Astrocyte of the cerebellum (primary cell): ENCODE measurements around the gene PTGES3L.

Source experiments
- DNase-seq: peaks from one replicate; pipeline ENCODE4 v3.0.0-alpha.2; 2011; ENCODE audit warnings: low read depth
- H3K4me3 ChIP-seq: 2 replicates; pipeline ENCODE4 v1.5.1; 2011; ENCODE audit warnings: mild to moderate bottlenecking, low read depth, low read length, moderate library complexity
- CTCF ChIP-seq: IDR thresholded peaks from 2 replicates; pipeline ENCODE4 v1.5.1; 2012; ENCODE audit warnings: low read length, low read depth, moderate library complexity, mild to moderate bottlenecking; ENCODE audit errors: missing control alignments
- in situ Hi-C: cut with HindIII; loops from 2 replicates; pipeline ENCODE4 v1.10.0; 2017; ENCODE audit warnings: low sequenced_read_pairs

PTGES3L gene

DNA sequence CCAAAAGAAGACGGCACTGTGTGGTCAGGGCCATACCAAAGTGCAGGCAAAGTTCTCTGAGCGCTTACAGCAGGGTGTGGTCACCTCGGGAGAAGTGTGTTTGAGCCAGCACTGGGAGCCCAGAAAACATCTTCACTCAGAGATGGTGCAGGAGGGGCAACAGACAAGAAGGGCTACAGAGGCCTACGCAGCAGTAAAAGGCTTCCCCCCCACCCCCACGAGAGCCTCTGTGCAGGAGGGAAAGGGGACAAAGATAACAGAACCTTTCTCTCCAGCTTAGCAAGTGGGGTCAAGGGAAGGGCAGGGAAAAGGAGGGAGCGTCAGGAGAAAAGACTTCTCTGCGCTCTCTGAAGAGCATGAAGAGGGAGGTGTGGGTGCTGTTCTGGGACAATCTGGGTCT lies 39.5 kb upstream of the PTGES3L start:
- no peak for TF ChIP-seq CTCF
- in situ Hi-C loops = loop anchor here (5.0 kb wide), 1 partner anchor 42 kb away; no protein-coding TSS in a partner anchor
- H3K4me3 ChIP-seq = no peak overlapping the region
- no peak for DNase-seq

GRCh38 chr17:43018932-43019331 lies 39.1 kb upstream of the PTGES3L start:
- in situ Hi-C loops = loop anchor here (5.0 kb wide), 1 partner anchor 42 kb away; no protein-coding TSS in a partner anchor
- no peak for DNase-seq
- H3K4me3 ChIP-seq = no peak overlapping the region
- TF ChIP-seq CTCF = no peak

DNA sequence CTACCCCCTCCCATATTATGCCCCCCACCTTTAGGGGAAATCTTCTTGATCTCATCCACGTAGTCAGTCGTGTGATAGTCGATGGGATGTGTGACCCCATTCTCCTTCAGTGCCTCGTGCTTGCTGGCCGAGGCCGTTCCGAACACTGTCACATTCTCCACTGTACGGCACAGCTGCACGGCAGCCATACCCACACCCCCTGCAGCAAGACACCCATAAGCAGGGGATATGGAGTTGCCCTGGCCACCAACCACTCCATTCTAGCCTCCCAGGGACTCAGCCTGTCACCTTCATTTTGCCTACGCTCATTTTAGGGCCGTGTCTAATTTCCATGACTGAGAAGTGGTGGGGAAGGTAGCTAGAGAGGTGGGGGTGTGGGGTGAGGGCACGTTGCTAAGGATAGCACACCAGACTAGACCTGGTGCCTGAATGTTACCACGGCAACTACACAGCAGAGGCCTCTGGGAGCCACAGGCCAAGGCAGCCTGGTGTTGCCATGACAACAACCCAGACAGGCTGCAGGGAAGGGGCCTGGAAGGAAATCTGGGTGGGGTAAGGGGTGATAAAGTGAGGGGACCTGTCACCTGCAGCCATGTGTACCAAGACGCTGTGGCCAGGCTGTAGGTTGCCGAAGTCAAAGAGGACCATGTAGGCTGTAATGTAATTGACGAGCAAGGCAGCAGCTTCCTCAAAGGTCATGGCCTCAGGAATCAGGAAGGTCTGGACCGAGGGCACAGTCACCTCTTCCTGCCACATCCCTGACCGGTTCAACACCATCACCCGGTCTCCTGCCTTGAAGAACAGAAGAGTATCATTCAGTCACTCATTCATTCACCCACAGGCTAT lies 38.4 kb upstream of the PTGES3L start:
- no peak for TF ChIP-seq CTCF
- in situ Hi-C loops = loop anchor here (5.0 kb wide), 1 partner anchor 41 kb away; no protein-coding TSS in a partner anchor
- DNase-seq = no peak
- H3K4me3 ChIP-seq = no peak overlapping the region

- no peak for DNase-seq
- H3K4me3 ChIP-seq = no peak overlapping the region
- in situ Hi-C loops = loop anchor here (5.0 kb wide), 1 partner anchor 39 kb away; no protein-coding TSS in a partner anchor
- no peak for TF ChIP-seq CTCF
Measured at GRCh38 chr17:43016216-43016615, 36.3 kb upstream of the PTGES3L start.

DNA sequence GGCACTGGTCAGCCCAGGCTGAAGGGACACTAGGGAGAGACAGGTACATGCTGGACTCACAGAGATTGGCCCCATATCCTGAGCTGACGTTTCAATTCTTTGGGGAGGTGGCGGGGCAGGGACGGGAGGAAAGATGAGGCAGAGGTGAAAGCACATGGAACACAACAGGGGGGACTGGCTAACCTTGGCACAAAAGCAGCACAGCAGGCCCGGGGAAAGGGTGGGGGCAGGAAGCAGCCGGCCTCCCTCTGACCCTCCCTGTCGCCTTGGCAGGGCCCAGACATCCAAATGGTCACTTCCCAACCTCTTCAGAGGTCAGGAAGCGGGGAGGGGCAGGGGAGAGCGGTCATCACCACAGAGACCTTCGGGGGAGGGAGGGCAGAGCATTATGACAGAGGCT lies 35.7 kb upstream of the PTGES3L start:
- no peak for TF ChIP-seq CTCF
- no peak for DNase-seq
- no peak overlapping the region for H3K4me3 ChIP-seq
- in situ Hi-C loops = loop anchor here (5.0 kb wide), 1 partner anchor 38 kb away; no protein-coding TSS in a partner anchor

GRCh38 chr17:43014649-43015542 lies 35.0 kb upstream of the PTGES3L start:
- no peak for TF ChIP-seq CTCF
- in situ Hi-C loops = loop anchor here (5.0 kb wide), 1 partner anchor 38 kb away; no protein-coding TSS in a partner anchor

More at GRCh38 chr17:43014649-43015542, 35.0 kb upstream of the PTGES3L start:
- no peak for DNase-seq
- no peak overlapping the region for H3K4me3 ChIP-seq
